Measurements from ENCODE around the gene DTL.
"Not testable (repeated sequence)": the region's sequence is repeated elsewhere in the genome, so short reads cannot be mapped to it uniquely, and the experiment has no call there.

The DTL gene

GRCh38 chr1:212021563-212021962, 14.0 kb upstream of the DTL start:
- H3K9me3 Mint-ChIP-seq, result no peaks in the 10 kb centered on the region
- no peaks in the 10 kb centered on the region for H3K4me1 Mint-ChIP-seq (ENCODE audit: low read depth in 2 of 2)
- no peak overlapping the region for H3K4me3 Mint-ChIP-seq
- DNase-seq (no peak), ATAC-seq (replicated peaks) (no peak)
- H3K27ac Mint-ChIP-seq, result peak overlapping the region in 1 of 2 donors; percentile 38
- H3K36me3 Mint-ChIP-seq (ENCODE audit: insufficient read depth), result peaks cover 7% of the 10 kb centered on the region
- H3K27me3 Mint-ChIP-seq, result no peaks in the 10 kb centered on the region

- H3K27ac Mint-ChIP-seq; H3K4me3 Mint-ChIP-seq; ATAC-seq (replicated peaks); H3K9me3 Mint-ChIP-seq; H3K4me1 Mint-ChIP-seq (ENCODE audit: low read depth in 2 of 2); DNase-seq; H3K36me3 Mint-ChIP-seq (ENCODE audit: insufficient read depth); H3K27me3 Mint-ChIP-seq: not testable (repeated sequence)
These were observed 12.6 kb upstream of the DTL start for GRCh38 chr1:212022908-212023307.

GRCh38 chr1:212024469-212025149, 10.9 kb upstream of the DTL start:
- no peaks in the 10 kb centered on the region for H3K27me3 Mint-ChIP-seq
- H3K4me1 Mint-ChIP-seq (ENCODE audit: low read depth in 2 of 2), result peaks cover 8 to 19% of the 10 kb centered on the region in 2 donors
- DNase-seq (no peak), ATAC-seq (replicated peaks) (no peak)
- no peak overlapping the region for H3K4me3 Mint-ChIP-seq
- no peaks in the 10 kb centered on the region for H3K9me3 Mint-ChIP-seq
- H3K27ac Mint-ChIP-seq, result no peak overlapping the region
- H3K36me3 Mint-ChIP-seq (ENCODE audit: insufficient read depth), result peaks cover 6% of the 10 kb centered on the region

DNA sequence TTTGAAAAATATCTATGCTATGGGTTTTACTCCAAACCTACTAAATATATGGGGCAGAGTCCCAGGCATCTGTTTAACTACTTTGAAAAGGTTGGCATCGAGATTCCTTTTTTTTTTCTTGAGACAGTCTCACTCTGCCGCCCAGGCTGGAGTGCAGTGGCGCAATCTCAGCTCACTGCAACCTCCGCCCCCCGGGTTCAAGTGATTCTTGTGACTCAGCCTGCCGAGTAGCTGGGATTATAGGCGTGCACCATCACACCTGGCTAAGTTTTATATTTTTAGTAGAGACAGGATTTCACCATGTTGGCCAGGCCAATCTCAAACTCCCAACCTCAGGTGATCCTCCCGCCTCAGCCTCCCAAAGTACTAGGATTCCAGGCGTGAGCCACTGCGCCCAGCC, 7.8 kb upstream of the DTL start:
- ATAC-seq (replicated peaks); DNase-seq; H3K4me3 Mint-ChIP-seq; H3K9me3 Mint-ChIP-seq; H3K27me3 Mint-ChIP-seq; H3K36me3 Mint-ChIP-seq (ENCODE audit: insufficient read depth); H3K27ac Mint-ChIP-seq: not testable (repeated sequence)
- H3K4me1 Mint-ChIP-seq (ENCODE audit: low read depth in 2 of 2), result peaks cover 16 to 36% of the 10 kb centered on the region in 2 donors

- Mint-ChIP-seq H3K9me3 (no peaks in the 10 kb centered on the region), H3K4me3 (peak overlapping the region in 1 of 2 donors; percentile 3), H3K36me3 (ENCODE audit: insufficient read depth) (peaks cover 17% of the 10 kb centered on the region), H3K27me3 (no peaks in the 10 kb centered on the region), H3K4me1 (ENCODE audit: low read depth in 2 of 2) (peaks cover 35 to 52% of the 10 kb centered on the region in 2 donors), H3K27ac (peak overlapping the region in 1 of 2 donors; percentile 38)
- no peak for DNase-seq
- no peak for ATAC-seq (replicated peaks)
These were observed 4.5 kb upstream of the DTL start for GRCh38 chr1:212030936-212031528.

- Mint-ChIP-seq H3K4me3 (peak overlapping the region; percentile 91), H3K9me3 (no peaks in the 10 kb centered on the region), H3K27ac (peak overlapping the region; percentile 90 to 95), H3K36me3 (ENCODE audit: insufficient read depth) (peaks cover 15% of the 10 kb centered on the region), H3K4me1 (ENCODE audit: low read depth in 2 of 2) (peaks cover 28 to 41% of the 10 kb centered on the region in 2 donors), H3K27me3 (no peaks in the 10 kb centered on the region)
- DNase-seq (no peak), ATAC-seq (replicated peaks) (peak; percentile 0)
These were observed 929 bp upstream of the DTL start for GRCh38 chr1:212034516-212035122.

DNA sequence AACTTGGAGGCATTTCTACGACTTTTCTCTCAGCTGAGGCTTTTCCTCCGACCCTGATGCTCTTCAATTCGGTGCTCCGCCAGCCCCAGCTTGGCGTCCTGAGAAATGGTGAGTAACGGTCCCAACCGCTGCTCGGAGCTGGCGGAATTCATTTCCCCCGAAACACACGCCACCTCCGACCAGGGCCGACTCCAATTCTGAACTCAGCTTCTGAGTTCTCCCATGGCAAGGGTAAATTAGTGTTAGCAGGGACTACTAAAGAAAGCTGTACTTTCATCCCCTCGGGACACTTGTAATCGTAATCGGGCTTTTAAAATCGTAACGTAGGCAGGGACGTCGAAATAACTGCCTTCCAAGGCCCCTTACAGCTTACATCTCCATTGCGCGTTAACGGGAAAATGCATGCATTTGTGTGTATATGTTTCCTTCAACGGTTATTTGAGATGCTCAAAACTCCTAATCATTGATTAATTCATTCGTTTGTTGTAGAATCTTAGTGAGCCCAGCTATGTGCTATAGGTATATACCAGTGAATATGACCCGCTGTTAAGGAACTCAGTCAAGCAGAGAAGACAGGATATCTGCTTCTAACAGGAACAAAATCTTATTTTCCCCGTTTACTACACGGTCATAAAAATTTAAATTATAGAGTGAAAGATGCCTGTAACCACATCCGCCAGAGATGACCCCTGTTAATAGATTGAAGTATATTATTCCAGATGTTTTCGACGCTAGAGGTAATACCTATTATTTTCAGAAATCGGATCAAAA, 472 bp downstream of the DTL start:
- no peaks in the 10 kb centered on the region for H3K27me3 Mint-ChIP-seq
- peak overlapping the region; percentile 90 to 95 for H3K27ac Mint-ChIP-seq
- ATAC-seq (replicated peaks) (no peak), DNase-seq (no peak)
- H3K4me3 Mint-ChIP-seq, result peak overlapping the region; percentile 91
- H3K4me1 Mint-ChIP-seq (ENCODE audit: low read depth in 2 of 2), result peaks cover 30 to 45% of the 10 kb centered on the region in 2 donors
- H3K9me3 Mint-ChIP-seq, result no peaks in the 10 kb centered on the region
- peaks cover 15% of the 10 kb centered on the region for H3K36me3 Mint-ChIP-seq (ENCODE audit: insufficient read depth)

GRCh38 chr1:212037900-212038299, 2.4 kb downstream of the DTL start:
- peaks cover 15% of the 10 kb centered on the region for H3K36me3 Mint-ChIP-seq (ENCODE audit: insufficient read depth)

DNA sequence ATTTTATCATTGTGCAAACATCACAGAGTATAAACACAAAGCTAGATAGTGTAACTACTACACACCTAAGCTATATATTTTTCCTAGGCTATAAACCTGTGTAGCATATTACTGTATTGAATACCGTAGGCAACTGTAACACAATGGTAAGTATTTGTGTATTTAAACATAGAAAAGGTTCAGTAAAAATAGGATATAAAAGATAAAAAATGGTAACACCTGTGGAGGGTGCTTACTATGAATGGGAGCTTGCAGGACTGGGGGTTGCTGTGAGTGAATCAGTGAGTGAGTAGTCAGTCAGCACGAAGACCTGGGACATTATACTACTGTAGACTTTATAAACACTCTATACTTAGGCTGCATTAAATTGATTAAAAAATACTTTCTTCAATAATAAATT, 4.1 kb downstream of the DTL start:
- H3K36me3 Mint-ChIP-seq (ENCODE audit: insufficient read depth), result peaks cover 12% of the 10 kb centered on the region
- no peak for ATAC-seq (replicated peaks)
- H3K4me1 Mint-ChIP-seq (ENCODE audit: low read depth in 2 of 2), result peaks cover 16 to 24% of the 10 kb centered on the region in 2 donors
- H3K4me3 Mint-ChIP-seq, result no peak overlapping the region
- no peak overlapping the region for H3K27ac Mint-ChIP-seq
- DNase-seq, result no peak
- no peaks in the 10 kb centered on the region for H3K9me3 Mint-ChIP-seq
- no peaks in the 10 kb centered on the region for H3K27me3 Mint-ChIP-seq

More at GRCh38 chr1:212037900-212038299, 2.4 kb downstream of the DTL start:
- Mint-ChIP-seq H3K27me3 (no peaks in the 10 kb centered on the region), H3K4me3 (peak overlapping the region in 1 of 2 donors; percentile 28), H3K27ac (peak overlapping the region in 1 of 2 donors; percentile 16), H3K4me1 (ENCODE audit: low read depth in 2 of 2) (peaks cover 20 to 30% of the 10 kb centered on the region in 2 donors), H3K9me3 (no peaks in the 10 kb centered on the region)
- no peak for DNase-seq
- ATAC-seq (replicated peaks), result no peak

- ATAC-seq (replicated peaks) (peak; percentile 40), DNase-seq (no peak)
- Mint-ChIP-seq H3K4me1 (ENCODE audit: low read depth in 2 of 2) (peaks cover 6 to 19% of the 10 kb centered on the region in 2 donors), H3K27me3 (no peaks in the 10 kb centered on the region), H3K4me3 (peak overlapping the region; percentile 52 to 80), H3K9me3 (no peaks in the 10 kb centered on the region), H3K27ac (peak overlapping the region; percentile 4 to 88), H3K36me3 (ENCODE audit: insufficient read depth) (no peaks in the 10 kb centered on the region)
These were observed 5.3 kb downstream of the DTL start for GRCh38 chr1:212040629-212041412.

- no peak for ATAC-seq (replicated peaks)
- H3K4me3 Mint-ChIP-seq, result no peak overlapping the region
- no peaks in the 10 kb centered on the region for H3K27me3 Mint-ChIP-seq
- no peaks in the 10 kb centered on the region for H3K9me3 Mint-ChIP-seq
- H3K4me1 Mint-ChIP-seq (ENCODE audit: low read depth in 2 of 2), result peaks cover 3 to 8% of the 10 kb centered on the region in 2 donors
- peak overlapping the region in 1 of 2 donors; percentile 32 for H3K27ac Mint-ChIP-seq
- peaks cover 4% of the 10 kb centered on the region for H3K36me3 Mint-ChIP-seq (ENCODE audit: insufficient read depth)
- DNase-seq, result no peak
These were observed 6.9 kb downstream of the DTL start for GRCh38 chr1:212042436-212042835.

DNA sequence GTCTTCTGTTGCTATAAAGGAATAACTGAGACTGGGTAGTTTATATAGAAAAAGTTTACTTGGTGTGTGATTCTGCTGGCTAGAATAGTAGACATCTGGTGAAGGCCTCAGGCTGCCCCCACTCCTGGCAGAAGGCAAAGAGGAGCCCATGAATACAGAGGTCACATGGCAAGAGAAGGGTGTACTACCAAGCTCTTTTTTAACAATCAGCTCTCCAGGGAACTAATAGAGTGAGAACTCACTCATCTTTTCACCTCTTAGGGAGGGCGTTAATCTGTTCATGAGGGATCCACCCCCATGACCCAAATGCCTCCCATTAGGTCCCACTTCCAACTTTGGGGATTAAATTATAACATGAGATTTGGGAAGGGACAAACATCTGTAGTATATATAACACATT, 9.3 kb downstream of the DTL start:
- DNase-seq (no peak), ATAC-seq (replicated peaks) (no peak)
- Mint-ChIP-seq H3K9me3 (no peaks in the 10 kb centered on the region), H3K27ac (peak overlapping the region in 1 of 2 donors; percentile 58), H3K27me3 (no peaks in the 10 kb centered on the region), H3K36me3 (ENCODE audit: insufficient read depth) (peaks cover 4% of the 10 kb centered on the region), H3K4me3 (no peak overlapping the region), H3K4me1 (ENCODE audit: low read depth in 2 of 2) (peaks cover 3 to 8% of the 10 kb centered on the region in 2 donors)

DNA sequence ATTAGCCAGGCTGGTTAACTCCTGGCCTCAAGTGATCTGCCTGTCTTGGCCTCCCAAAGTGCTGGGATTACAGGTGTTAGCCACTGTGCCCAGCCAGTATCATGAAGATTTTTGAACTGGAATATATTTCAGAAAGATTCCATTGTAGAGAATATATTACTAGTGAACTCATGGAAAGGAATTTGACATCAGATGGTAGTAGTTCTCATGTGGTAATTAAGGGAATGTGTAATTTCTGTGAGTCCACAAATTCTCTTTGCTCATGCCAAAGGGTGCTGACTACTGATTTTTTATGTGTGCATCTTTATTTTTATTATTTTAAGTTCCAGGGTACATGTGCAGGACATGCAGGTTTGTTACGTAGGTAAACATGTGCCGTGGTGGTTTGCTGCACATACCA, 10.4 kb downstream of the DTL start:
- Mint-ChIP-seq H3K27ac (no peak overlapping the region), H3K27me3 (no peaks in the 10 kb centered on the region)

More for the DNA sequence above, 10.4 kb downstream of the DTL start:
- DNase-seq (no peak), ATAC-seq (replicated peaks) (no peak)
- Mint-ChIP-seq H3K9me3 (no peaks in the 10 kb centered on the region), H3K4me3 (no peak overlapping the region), H3K4me1 (ENCODE audit: low read depth in 2 of 2) (peaks cover 0 to 1% of the 10 kb centered on the region in 2 donors), H3K36me3 (ENCODE audit: insufficient read depth) (peaks cover 4% of the 10 kb centered on the region)

All from effector memory CD8-positive, alpha-beta T cell (primary cell).